Choroid plexus epithelial cell (primary cell): ENCODE data around the gene HELZ2.

Source experiments
- DNase-seq: peaks from one replicate; pipeline ENCODE4 v3.0.0-alpha.2; 2010; ENCODE audit warnings: low read depth
- H3K4me3 ChIP-seq: 2 replicates; pipeline ENCODE4 v1.5.1; 2011; ENCODE audit warnings: low read depth, mild to moderate bottlenecking, control low read depth, low read length, moderate library complexity
- TF ChIP-seq, protein P1 (sequence below): conservative IDR thresholded peaks from 2 replicates; pipeline ENCODE4 v1.5.1; 2011; ENCODE audit warnings: low read depth, mild to moderate bottlenecking, control low read depth, inconsistent platforms, low read length, moderate library complexity

Gene HELZ2

DNA sequence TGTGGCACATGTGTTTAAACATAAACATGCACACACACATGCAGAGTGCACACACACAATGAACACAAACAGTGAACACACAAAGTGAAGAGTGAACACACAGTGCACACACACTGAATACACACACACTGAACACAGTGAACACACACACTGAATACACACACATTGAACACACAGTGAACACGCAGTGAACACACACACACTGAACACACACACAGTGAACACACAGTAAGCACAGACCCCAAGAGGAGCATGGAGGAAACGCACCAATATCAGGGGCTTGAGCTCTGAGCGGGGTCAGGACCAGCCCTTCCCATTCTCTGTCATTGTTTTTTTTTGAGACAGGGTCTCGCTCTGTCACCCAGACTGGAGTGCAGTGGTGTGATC lies 17.1 kb upstream of the HELZ2 start:
- TF ChIP-seq, protein P1, sequence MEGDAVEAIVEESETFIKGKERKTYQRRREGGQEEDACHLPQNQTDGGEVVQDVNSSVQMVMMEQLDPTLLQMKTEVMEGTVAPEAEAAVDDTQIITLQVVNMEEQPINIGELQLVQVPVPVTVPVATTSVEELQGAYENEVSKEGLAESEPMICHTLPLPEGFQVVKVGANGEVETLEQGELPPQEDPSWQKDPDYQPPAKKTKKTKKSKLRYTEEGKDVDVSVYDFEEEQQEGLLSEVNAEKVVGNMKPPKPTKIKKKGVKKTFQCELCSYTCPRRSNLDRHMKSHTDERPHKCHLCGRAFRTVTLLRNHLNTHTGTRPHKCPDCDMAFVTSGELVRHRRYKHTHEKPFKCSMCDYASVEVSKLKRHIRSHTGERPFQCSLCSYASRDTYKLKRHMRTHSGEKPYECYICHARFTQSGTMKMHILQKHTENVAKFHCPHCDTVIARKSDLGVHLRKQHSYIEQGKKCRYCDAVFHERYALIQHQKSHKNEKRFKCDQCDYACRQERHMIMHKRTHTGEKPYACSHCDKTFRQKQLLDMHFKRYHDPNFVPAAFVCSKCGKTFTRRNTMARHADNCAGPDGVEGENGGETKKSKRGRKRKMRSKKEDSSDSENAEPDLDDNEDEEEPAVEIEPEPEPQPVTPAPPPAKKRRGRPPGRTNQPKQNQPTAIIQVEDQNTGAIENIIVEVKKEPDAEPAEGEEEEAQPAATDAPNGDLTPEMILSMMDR = no peak
- H3K4me3 ChIP-seq = no peak overlapping the region
- no peak for DNase-seq

DNA sequence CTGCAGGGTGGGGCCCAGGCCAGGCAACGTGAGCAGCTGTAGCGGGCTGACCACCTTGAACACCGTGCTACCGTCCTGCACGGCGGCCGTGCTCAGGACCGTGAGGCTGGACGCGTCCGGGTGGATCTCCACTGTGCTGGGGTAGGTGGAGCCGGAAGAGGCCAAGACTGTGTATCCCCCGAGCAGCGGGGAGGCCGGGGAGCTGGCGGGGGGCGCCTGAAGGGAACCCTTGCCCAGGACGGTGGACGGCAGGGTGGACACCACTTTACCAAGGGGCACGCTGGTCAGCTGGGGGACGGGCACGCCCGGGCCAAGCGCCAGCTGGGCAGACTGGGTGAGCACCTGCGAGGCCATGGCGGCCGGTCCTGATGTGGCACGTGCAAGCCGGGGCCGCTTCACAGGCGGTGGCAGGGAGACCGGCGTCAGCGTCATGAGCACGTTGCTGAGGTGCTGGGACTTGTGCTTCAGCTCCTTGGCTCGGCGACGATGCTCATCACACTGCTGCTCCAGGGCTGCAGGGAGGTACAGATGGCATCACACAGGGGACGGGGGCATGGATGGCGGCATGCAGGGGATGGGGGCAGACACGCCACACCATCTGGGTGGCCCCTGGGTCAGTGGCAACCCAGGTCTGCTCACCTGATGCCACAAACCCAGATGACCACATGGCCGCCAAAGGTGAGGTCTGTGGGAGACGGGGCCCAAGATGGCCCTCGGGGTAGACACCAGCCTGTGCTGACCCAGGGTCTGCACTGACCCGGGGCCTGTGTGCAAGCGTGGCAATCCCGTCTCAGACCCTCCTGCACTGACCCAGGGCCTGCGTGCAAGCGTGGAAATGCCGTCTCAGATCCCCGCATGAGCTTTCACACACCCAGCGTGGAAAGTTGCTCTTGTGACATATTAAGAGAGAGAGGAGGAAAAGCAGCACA lies 16.4 kb upstream of the HELZ2 start:
- DNase-seq = no peak
- TF ChIP-seq, protein P1 = no peak
- no peak overlapping the region for H3K4me3 ChIP-seq

DNA sequence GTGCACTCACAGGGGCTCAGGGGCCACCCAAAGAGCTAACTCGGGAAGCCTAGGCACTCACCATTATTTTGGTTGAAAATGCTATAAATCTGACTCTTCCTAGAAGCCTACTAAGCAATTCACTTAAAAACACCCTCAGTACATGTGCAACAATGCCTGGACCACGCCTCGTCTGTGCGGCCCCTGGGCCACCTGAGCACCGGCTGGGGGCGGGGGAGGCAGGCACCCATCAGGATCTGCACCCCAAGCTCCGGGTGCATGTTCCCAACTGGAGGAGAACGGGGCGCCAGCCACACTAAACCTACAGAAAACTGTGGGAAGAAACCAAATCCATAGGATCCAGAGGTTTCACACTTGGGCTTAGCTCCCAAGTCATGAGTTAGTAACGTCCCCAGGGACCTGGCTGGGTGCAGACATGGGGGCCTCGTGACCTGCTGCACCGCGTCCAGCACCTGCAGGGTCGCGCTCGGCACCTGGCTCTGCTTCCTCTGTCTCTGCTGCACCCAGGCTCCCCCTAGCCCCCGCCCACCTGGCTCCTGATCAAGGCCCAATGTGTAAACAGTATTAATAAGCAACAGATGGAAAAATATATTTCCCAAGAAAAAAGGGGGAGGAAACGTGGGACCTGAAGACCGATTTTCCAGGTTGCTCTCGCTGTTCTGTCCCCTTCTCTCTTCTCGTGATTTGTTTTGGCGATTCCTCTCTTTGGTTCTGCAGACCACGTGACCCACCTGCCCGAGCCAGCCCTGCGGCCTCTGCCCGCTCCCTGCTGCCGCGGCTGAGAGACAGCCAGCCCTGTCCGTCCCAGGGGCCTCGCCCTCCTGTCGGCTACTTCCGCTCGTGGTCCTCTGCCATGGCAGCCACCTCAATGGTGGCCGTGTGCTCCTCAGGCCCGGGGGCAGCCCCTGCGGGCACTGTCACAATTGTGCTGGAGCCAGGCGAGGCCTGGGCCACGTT lies 15.5 kb upstream of the HELZ2 start:
- H3K4me3 ChIP-seq = no peak overlapping the region
- DNase-seq = no peak
- TF ChIP-seq, protein P1 = no peak

DNA sequence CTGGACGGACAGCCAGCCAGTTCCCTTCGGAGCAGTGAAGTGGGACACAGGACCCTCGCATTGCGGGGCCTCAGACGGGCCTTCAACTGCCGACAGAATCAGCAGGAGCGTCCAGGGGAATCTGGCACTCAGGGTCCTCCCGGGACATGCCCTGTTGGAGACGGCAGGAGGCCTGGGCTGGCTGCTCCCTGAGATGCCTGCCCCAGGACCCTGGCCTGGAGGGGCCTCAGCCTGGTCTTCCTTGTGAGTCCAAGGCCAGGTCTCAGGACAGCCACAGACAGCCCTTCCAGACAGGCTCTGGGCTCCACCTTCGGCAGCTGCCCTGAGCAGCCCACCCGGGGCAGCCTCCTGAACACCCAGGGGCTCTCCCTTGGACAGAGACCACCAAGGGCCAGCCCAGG lies 14.6 kb upstream of the HELZ2 start:
- no peak overlapping the region for H3K4me3 ChIP-seq

DNA sequence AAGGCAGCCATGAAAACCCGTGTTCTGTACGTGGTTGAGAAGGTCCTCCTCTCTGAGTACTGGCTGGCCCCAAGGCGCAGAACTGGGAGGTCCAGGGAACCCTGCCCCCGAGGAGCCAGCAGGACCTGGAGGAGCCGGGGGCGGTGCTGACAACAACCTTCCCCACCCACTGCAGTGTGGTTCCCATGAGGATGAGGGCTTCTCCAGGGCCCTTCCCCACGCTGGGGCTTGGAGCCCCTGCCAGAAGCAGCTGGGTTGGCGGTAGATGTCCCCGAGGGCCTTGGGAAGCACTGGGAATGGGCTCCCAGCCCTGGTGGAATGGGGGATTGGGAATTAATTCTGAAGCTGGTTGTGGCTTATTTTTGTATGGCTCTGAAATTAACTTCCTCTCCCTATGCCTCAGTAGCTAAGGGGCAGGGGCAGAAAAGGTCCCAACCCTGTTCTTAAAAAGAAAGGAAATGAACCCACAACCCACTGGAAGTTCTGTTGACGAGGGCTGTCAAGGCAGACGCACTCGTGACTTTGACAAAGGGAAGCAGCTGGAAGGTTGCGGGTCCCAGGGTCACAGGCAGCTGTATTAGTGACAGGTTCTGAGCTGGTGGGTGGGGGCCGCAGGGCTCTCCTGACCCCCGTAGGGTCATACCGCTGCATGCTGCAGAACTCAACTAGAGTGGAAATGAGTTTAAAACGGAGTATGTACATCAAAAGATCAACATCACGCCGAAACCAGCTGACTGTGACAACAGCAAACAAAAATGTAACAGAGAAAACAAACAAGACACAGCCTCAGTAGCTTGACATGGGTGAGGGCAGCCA lies 13.9 kb upstream of the HELZ2 start:
- H3K4me3 ChIP-seq = no peak overlapping the region
- TF ChIP-seq, protein P1 = no peak
- no peak for DNase-seq

More for the DNA sequence above, 14.6 kb upstream of the HELZ2 start:
- TF ChIP-seq, protein P1 = no peak
- no peak for DNase-seq

DNA sequence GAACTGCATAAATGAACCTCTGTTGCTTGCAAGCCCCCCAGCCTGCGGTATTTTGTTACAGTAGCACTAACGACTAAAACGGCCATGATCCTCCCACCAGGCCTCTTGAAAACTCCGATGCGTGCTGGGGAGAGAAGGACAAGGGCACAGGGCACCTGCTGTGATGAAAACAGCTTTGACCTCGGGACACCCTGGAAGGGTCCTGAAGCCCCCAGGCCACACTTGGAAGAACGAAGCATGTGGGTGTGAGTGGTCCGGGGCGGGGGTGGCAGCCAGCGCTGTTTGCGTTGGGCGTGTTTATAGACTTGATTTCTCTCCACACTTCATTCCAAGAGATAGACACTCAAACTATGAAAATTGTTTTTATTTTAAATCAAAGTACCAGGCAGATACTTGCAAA lies 13.2 kb upstream of the HELZ2 start:
- H3K4me3 ChIP-seq = no peak overlapping the region
- TF ChIP-seq, protein P1 = no peak
- DNase-seq = no peak
